Mucosa of descending colon (tissue), 3 donors: ENCODE results near the gene SST. TPM values are rescaled to one million over a fixed set of nuclear protein-coding genes. Genes with fewer than 3 reads are reported as not detected.

Source experiments
- ATAC-seq: fragments of 200-7000 bp; cut with Tn5 transposase; one replicate; pipeline ENCODE4 v1.9.1; 2020; ENCODE audit warnings: mild to moderate bottlenecking, moderate library complexity
- DNase-seq, 3 donors: peaks; one replicate each; pipeline ENCODE4 v3.0.0-alpha.2; 2020
- H3K36me3 ChIP-seq: fragments of 200-600 bp; one replicate; pipeline ENCODE4 v1.8.0; 2021; ENCODE audit warnings: low read depth, mild to moderate bottlenecking
- H3K4me1 ChIP-seq: fragments of 200-600 bp; one replicate; pipeline ENCODE4 v1.8.0; 2021; ENCODE audit warnings: low read depth, mild to moderate bottlenecking
- H3K4me3 ChIP-seq: fragments of 200-600 bp; one replicate; pipeline ENCODE4 v1.8.0; 2021; ENCODE audit warnings: mild to moderate bottlenecking
- H3K9me3 ChIP-seq: fragments of 200-600 bp; one replicate; pipeline ENCODE4 v1.8.0; 2021; ENCODE audit warnings: mild to moderate bottlenecking
- intact Hi-C, 2 donors: fragments of 100-400 bp; cut with DNase I in 1 of 2; cut with micrococcal nuclease in 1 of 2; formaldehyde crosslinking; loops; one replicate each; pipeline versions ENCODE4 v1.11.0 to v1.11.1; 2022; cut with DNase I, micrococcal nuclease
- total RNA-seq, 3 donors: library from RNA; stranded (reverse); fragmentation: NEBNext Ultra II Directional in 2 of 3; extraction: Animal tissue kit (Norgen Biotek cat#: 25700) in 2 of 3; gene quantifications; one replicate each; pipeline versions ENCODE4 v1.2.1 to v1.2.4, GENCODE V29; 2021 to 2023
- TF ChIP-seq, protein P1 (sequence below): fragments of 200-600 bp; IDR thresholded peaks from one replicate; pipeline ENCODE4 v1.8.0; 2022; ENCODE audit warnings: antibody characterized with exemption, mild to moderate bottlenecking
- donor health status: DM: no; HTN: no; CAD: no; lungs with moderate emphysema.
- donor health status: DM: no; HTN: no; CAD: no.
- donor health status: DM: no; HTN: yes; CAD: no.

Gene SST
- total RNA-seq, 3 donors from 2014 or later: 7.2 to 29.5 (median 23.8) TPM

DNA sequence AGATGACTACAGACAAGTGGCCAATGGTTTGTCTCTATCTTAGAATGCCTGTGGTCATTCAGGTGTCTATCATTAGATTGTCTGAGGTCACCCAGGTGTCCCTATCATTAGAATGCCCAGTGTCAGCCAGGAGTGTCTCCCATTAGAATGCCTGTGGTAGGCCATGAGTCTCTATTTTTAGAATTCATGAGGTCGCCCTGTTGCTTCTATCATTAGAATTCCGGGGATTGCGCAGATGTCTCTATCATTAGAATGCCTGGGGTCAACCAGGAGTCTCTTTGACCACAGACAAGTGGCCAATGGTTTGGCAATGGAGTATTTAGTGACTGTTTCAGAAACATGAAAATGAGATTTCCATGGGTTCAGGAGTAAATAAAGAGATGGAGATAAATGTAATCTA, 24.6 kb upstream of the SST start:
- ATAC-seq (no peak), DNase-seq (no peak)
- Histone ChIP-seq H3K9me3 (no peaks in the 10 kb centered on the region), H3K36me3 (no peaks in the 10 kb centered on the region), H3K4me3 (no peak overlapping the region), H3K4me1 (no peaks in the 10 kb centered on the region)
- TF ChIP-seq, protein P1, sequence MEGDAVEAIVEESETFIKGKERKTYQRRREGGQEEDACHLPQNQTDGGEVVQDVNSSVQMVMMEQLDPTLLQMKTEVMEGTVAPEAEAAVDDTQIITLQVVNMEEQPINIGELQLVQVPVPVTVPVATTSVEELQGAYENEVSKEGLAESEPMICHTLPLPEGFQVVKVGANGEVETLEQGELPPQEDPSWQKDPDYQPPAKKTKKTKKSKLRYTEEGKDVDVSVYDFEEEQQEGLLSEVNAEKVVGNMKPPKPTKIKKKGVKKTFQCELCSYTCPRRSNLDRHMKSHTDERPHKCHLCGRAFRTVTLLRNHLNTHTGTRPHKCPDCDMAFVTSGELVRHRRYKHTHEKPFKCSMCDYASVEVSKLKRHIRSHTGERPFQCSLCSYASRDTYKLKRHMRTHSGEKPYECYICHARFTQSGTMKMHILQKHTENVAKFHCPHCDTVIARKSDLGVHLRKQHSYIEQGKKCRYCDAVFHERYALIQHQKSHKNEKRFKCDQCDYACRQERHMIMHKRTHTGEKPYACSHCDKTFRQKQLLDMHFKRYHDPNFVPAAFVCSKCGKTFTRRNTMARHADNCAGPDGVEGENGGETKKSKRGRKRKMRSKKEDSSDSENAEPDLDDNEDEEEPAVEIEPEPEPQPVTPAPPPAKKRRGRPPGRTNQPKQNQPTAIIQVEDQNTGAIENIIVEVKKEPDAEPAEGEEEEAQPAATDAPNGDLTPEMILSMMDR: no peak
- intact Hi-C loops: no loop called here

DNA sequence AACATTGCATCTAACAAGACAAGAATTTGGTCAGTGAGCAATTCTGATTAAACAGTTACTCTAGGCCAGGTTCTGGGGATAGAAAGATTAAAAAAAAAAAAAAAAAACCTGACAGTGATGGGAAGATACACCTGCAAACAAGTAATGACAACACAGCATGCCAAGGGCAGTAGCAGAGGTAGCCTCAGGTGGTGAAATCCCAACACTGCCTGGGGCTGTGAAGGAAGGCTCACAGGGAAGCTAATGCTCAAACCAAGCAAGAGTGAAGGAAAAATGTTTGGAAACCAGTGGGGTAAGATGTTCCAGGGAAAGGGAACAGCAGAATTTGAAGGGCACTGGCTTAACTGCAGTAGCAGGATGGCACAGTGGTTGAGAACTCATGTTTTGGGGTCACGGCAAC, 23.2 kb upstream of the SST start:
- no peaks in the 10 kb centered on the region for H3K9me3 ChIP-seq
- no peak for DNase-seq
- H3K36me3 ChIP-seq: no peaks in the 10 kb centered on the region
- H3K4me3 ChIP-seq: no peak overlapping the region
- ATAC-seq: no peak
- TF ChIP-seq, protein P1: no peak
- no peaks in the 10 kb centered on the region for H3K4me1 ChIP-seq
- intact Hi-C loops: no loop called here

DNA sequence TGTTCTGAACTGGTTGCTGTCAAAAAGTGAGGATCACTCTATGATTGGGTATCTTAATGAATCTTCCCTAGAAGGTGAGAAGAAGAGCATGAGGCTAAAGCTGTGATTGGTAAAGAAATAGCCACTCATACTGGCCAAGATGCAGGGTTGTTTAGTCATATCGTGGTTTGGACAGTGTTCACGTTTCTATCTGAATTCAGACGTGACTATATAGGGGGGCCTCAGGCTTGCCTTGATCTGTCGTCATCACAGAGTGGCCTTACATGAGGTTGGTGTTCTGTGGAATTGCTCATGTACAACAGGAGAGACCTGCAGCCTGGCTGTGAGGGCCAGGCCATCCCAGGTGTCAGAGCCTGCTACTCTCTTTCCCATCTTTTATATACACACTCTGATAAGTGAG, 19.8 kb upstream of the SST start:
- Histone ChIP-seq H3K4me1 (no peaks in the 10 kb centered on the region), H3K36me3 (no peaks in the 10 kb centered on the region), H3K4me3 (no peak overlapping the region), H3K9me3 (peaks cover 5% of the 10 kb centered on the region)
- ATAC-seq (no peak), DNase-seq (no peak)
- TF ChIP-seq, protein P1: no peak
- intact Hi-C loops: no loop called here

DNA sequence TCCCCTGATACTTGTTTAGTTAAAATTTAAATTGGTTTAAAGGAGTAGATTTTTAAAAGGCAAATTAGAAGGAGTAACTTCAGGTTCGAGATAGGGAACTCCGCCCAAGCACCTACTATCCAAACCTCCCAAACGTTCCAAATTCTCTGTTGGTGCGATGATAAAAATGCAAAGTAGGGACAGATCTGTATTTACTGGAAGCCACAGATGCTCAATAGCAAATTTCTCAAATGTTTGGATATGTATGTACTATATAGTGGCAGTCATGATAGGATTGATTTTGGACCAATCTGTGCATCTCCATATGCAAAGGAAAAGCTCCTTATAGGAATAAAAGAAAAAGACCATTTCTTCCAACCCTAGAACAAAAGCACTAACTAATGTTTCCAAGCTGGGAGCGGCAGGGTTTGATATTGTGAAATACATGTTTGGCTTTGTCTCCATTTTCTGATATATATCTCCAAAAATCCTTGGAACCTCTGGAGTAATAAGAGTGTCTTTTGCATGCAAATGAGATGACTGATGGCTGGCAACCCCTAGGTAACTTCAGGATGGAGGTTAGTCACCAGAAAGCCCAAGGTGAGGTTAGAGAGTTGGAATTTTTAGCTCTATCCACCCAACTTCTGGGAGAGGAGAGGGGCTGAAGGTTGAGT, 16.6 kb upstream of the SST start:
- TF ChIP-seq, protein P1: no peak
- Histone ChIP-seq H3K4me3 (no peak overlapping the region), H3K36me3 (no peaks in the 10 kb centered on the region), H3K4me1 (no peaks in the 10 kb centered on the region), H3K9me3 (peaks cover 8% of the 10 kb centered on the region)
- intact Hi-C loops: no loop called here
- ATAC-seq (no peak), DNase-seq (no peak)

DNA sequence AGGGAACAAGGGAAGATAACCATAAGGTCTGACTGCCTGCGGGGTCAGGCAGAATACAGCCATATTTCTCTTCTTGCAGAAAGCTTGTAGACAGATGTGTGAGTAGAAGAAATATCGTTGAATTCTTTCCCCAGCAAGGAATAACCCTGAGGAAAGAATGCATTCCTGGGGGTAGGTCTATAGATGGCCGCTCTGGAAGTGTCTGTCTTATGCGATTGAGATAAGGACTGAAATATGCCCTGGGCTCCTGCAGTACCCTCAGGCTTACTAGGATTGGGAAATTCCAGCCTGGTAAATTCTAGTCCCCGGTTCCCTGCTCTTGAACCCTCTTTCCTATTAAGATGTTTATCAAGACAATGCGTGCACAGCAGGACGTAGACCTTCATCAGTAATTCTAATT, 15.8 kb upstream of the SST start:
- Histone ChIP-seq H3K9me3 (peaks cover 8% of the 10 kb centered on the region), H3K4me1 (no peaks in the 10 kb centered on the region), H3K4me3 (no peak overlapping the region), H3K36me3 (no peaks in the 10 kb centered on the region)
- DNase-seq (no peak), ATAC-seq (no peak)
- intact Hi-C loops: no loop called here
- TF ChIP-seq, protein P1: no peak

DNA sequence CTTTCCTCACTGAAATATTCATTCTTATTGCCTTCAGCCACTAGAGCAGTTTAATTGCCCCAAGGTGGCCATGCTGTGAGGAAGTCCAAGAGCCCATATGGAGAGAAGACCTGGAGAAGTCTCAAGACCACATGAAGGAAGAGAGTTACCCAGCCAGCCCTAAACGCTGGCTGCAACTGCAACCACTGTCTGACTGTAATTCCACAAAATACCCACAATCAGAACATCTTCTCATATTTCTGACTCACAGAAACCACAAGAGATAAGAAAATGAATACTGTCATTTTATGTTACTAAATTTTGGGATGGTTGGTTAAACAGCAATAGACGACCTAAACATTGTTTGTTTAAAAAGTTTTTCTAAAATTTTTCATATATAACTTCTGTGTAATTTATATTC, 14.7 kb upstream of the SST start:
- TF ChIP-seq, protein P1: no peak
- Histone ChIP-seq H3K4me1 (no peaks in the 10 kb centered on the region), H3K9me3 (peaks cover 8% of the 10 kb centered on the region), H3K36me3 (no peaks in the 10 kb centered on the region), H3K4me3 (no peak overlapping the region)
- no peak for DNase-seq
- ATAC-seq: no peak
- intact Hi-C loops: loop anchor here in 1 of 2 donors (5.0 kb wide), 1 partner anchor 368 kb away; no protein-coding TSS in a partner anchor
